ENCODE measurements around the gene ITGB1BP2.
"Not testable (repeated sequence)": the region's sequence is repeated elsewhere in the genome, so short reads cannot be mapped to it uniquely, and the experiment has no call there.

The ITGB1BP2 gene

DNA sequence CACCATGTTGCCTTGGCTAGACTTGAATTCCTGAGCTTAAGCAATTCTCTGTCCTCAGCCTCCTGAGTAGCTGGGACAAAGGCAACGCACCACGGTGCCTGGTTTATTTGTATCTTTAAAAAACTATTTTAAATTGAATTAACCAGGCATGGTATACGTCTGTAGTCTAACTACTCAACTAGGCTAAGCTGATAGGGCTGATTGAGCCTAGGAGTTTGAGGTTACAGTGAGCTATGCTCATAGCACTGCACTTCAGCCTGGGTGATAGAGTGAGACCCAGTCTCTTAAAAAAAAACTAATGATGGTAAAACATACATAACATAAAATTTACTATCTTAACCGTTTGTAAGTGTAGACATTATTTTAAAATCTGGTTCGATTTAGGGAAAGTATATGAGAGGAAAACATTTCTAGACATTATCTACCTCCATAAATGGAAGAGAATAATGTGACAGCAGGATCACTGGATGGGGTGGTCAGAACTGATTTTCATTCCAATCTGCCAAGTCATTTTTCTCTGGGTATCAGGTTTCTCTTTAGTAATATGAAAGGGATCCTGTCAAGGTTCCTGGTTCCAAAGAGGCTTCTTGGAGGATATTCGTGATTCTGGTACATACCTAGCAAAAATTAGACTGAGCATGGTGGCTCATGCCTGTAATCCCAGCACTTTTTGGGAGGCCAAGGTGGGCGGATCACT lies 8.7 kb upstream of the ITGB1BP2 start:
- Mint-ChIP-seq H3K9me3 (no peaks in the 10 kb centered on the region), H3K27ac (no peak overlapping the region), H3K4me1 (peaks cover 17% of the 10 kb centered on the region), H3K27me3 (no peaks in the 10 kb centered on the region), H3K4me3 (no peak overlapping the region), H3K36me3 (peaks cover 2% of the 10 kb centered on the region)

DNA sequence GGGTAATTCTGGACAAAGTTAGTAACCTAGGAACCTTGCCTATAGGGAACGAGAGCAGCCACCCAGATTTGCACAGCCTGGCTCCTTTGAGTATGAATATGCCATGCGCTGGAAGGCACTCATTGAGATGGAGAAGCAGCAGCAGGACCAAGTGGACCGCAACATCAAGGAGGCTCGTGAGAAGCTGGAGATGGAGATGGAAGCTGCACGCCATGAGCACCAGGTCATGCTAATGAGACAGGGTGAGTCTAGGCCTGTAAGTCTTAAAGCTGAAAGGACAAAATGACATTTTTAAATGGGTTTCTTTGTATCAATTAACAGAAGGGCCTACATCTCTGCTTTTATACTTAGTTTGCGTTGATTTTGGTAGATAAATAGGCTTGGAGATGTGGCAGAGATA lies 4.7 kb upstream of the ITGB1BP2 start:
- no peaks in the 10 kb centered on the region for H3K27me3 Mint-ChIP-seq
- H3K9me3 Mint-ChIP-seq: no peaks in the 10 kb centered on the region
- H3K4me1 Mint-ChIP-seq: no peaks in the 10 kb centered on the region
- peaks cover 2% of the 10 kb centered on the region for H3K36me3 Mint-ChIP-seq
- H3K4me3 Mint-ChIP-seq: no peak overlapping the region
- no peak overlapping the region for H3K27ac Mint-ChIP-seq

DNA sequence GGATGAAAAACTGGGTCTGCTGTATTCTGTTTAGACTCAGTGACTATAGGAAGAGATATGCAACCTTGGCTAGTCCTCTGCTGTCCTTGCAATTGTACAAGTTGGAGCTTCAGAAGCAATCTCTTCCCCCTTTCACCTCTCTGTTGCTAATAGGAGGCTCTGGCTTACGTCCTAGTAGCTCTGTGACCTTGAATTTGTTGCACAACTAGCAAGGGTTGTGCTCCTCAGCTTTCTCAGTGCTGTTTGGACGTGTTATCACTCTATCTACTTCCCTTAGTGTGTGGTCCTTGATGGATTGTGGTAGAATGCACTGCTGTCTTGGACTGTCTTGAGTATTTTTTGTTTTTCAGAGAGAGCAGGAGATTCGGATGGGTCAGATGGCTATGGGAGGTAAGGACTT lies 3.4 kb upstream of the ITGB1BP2 start:
- H3K36me3 Mint-ChIP-seq: peaks cover 2% of the 10 kb centered on the region
- H3K27me3 Mint-ChIP-seq: no peaks in the 10 kb centered on the region
- H3K4me1 Mint-ChIP-seq: peaks cover 3% of the 10 kb centered on the region
- no peaks in the 10 kb centered on the region for H3K9me3 Mint-ChIP-seq
- H3K4me3 Mint-ChIP-seq: no peak overlapping the region
- peak overlapping the region; percentile 6 for H3K27ac Mint-ChIP-seq

DNA sequence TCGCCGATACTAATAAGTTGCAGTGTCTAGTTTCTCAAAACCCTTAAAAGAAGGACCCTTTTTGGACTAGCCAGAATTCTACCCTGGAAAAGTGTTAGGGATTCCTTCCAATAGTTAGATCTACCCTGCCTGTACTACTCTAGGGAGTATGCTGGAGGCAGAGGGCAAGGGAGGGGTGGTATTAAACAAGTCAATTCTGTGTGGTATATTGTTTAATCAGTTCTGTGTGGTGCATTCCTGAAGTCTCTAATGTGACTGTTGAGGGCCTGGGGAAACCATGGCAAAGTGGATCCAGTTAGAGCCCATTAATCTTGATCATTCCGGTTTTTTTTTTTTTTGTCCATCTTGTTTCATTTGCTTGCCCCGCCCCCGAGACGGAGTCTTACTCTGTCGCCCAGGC lies 1.5 kb upstream of the ITGB1BP2 start:
- H3K4me3 Mint-ChIP-seq, H3K9me3 Mint-ChIP-seq, H3K27ac Mint-ChIP-seq, H3K36me3 Mint-ChIP-seq, H3K27me3 Mint-ChIP-seq, H3K4me1 Mint-ChIP-seq: not testable (repeated sequence)

DNA sequence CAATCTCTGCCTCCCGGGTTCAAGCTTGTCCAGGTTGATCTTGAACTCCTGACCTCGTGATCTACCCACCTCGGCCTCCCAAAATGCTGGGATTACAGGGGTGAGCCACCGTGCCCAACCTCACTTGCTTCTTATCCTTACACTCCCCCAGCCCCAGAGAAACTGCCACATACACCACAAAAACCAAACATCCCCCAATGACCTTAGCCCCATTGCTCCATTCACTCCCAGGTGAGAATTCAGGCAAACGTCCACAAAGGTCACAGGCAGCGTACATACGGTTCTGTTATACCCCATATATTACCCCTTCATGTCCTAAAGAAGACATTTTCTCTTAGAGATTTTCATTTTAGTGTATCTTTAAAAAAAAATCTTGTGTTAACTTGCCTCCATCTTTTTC lies 1.1 kb upstream of the ITGB1BP2 start:
- peak overlapping the region; percentile 27 for H3K27ac Mint-ChIP-seq
- not testable (repeated sequence) for H3K4me1 Mint-ChIP-seq, H3K27me3 Mint-ChIP-seq, H3K36me3 Mint-ChIP-seq, H3K9me3 Mint-ChIP-seq, H3K4me3 Mint-ChIP-seq

DNA sequence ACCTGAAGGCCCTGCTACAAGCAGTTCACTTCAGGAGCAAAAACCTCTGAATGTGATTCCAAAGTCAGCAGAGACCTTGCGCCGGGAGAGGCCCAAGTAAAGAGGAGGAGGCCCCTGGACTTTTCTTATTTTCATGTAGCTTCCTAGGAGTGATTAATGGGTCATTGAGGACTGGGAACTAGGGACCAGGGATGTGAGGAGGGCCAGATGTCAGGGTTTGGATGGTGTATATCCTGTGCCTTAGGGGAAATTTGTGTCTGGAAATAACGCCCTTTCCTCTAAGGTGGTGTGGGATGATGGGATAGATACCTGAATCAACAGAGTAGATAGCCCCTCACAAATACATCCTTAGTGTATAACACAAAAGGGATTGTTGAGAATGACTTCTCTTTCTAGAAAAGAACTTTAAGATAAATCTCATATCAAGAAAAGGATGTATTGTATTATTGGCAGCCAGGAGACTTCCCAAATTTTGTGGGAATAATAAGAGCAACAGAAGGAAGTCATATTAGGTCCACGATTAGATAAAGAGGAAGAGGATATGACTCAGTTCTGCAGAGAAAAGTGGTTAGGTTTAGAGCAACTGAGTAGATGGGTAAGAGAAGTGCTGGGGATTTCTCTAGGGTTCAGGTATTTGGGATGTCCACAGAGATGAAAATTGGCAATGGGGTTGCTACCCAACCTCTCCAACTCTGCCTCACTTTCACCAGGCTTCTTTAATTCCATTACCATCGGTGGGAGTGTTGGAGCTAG lies 1.1 kb downstream of the ITGB1BP2 start:
- Mint-ChIP-seq H3K4me1 (peaks cover 3% of the 10 kb centered on the region), H3K27ac (no peak overlapping the region), H3K4me3 (no peak overlapping the region), H3K9me3 (no peaks in the 10 kb centered on the region), H3K36me3 (peaks cover 2% of the 10 kb centered on the region), H3K27me3 (no peaks in the 10 kb centered on the region)

DNA sequence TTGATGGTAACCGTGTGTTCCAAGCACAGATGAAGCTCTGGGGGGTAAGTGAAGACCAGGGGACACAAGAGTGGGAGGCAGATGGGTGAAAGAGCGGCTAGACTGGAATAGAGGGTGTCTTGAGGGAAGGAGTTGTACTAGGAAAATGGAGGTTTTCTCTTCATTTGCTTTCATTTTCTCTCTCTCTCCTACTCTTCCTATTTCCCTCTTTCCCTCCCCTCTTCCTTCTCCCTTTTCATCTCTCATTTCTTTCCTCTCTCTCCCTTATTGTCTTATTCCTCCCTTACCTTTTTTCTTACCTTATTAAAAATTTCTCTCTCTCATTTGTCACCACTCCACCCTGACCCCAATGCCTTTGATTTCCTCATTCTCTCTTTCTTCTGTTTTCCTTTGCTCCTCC lies 3.0 kb downstream of the ITGB1BP2 start:
- Mint-ChIP-seq H3K36me3 (peaks cover 2% of the 10 kb centered on the region), H3K27me3 (no peaks in the 10 kb centered on the region), H3K9me3 (no peaks in the 10 kb centered on the region), H3K27ac (no peak overlapping the region), H3K4me1 (peaks cover 3% of the 10 kb centered on the region), H3K4me3 (no peak overlapping the region)

DNA sequence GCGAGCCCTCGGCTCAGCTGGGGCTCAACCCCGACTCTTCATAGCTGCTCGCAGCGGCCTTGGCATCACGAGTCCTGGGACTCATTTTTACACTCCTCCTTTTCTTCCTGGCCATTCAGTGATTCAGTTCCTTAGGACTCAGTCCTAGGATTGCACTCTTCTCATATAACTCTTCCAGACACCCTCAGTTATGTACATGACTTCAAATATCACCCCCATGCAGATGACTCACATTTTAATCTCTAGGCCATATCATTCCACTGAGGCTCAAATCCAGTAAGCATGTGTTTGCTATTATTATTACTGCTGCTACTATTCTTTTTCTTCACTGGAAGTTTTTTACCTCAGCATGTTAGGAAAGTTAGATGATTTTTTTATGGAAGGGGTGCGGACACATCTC lies 14.4 kb downstream of the ITGB1BP2 start:
- Mint-ChIP-seq H3K27me3 (no peaks in the 10 kb centered on the region), H3K4me3 (no peak overlapping the region), H3K27ac (no peak overlapping the region), H3K9me3 (no peaks in the 10 kb centered on the region), H3K4me1 (no peaks in the 10 kb centered on the region), H3K36me3 (peaks cover 2% of the 10 kb centered on the region)

DNA sequence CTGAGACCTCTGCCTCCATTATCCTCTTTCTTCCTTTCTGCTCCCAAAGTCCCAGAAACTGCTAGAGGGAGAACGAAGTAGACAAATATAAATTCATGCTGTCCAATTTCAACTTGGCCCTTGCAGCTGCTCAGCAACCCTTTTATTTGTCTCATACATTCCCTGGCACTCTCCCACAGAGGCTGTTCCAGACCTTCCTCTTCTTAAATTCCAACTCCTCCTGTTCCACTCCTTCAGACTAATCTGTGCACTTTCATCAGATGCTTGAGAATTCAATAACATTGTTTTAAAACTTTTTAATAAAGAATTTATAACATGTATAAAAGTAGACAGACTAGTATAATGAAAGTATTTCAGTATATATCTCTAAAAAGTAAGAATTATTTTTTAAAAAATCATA lies 15.4 kb downstream of the ITGB1BP2 start:
- H3K27ac Mint-ChIP-seq, H3K27me3 Mint-ChIP-seq, H3K4me3 Mint-ChIP-seq, H3K9me3 Mint-ChIP-seq, H3K36me3 Mint-ChIP-seq, H3K4me1 Mint-ChIP-seq: not testable (repeated sequence)

DNA sequence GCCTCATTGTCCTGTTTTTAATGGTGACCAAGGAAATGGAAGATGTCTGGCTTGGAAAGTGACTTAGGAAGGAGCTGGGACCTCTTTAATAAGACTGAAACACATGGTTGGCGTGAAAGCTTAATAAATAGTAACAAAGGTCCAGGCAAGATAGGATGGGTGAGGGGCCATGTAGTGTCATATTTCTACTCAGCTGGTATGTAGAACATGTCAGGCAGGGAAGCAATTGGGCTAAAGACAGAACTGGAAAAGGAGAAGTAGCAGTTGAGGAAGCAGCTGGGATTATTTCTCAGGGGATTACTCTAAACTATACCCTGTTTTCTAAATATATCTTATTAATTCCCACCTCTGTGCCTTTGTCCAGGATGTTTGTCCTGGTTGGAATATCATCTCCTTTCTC lies 18.6 kb downstream of the ITGB1BP2 start:
- H3K4me3 Mint-ChIP-seq: no peak overlapping the region
- no peaks in the 10 kb centered on the region for H3K4me1 Mint-ChIP-seq
- no peaks in the 10 kb centered on the region for H3K9me3 Mint-ChIP-seq
- no peak overlapping the region for H3K27ac Mint-ChIP-seq
- peaks cover 2% of the 10 kb centered on the region for H3K36me3 Mint-ChIP-seq
- no peaks in the 10 kb centered on the region for H3K27me3 Mint-ChIP-seq

DNA sequence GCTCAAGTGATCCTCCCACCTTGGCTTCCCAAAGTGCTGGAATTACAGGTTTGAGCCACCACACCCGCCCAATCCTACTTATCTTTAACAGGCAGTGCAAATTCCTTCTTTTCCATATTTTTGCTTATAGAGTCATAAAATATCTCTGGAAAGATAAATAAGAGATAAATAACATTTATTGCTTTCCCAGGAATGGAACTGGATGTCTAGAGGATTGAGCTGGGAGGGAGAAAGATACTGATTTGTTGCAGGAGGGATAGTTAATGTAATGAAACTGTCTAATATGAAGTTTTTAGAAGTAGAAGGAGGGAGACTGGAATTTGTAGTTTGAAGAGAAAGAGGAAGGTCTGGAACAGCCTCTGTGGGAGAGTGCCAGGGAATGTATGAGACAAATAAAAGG lies 20.2 kb downstream of the ITGB1BP2 start:
- Mint-ChIP-seq H3K27me3 (no peaks in the 10 kb centered on the region), H3K36me3 (peaks cover 4% of the 10 kb centered on the region), H3K4me1 (no peaks in the 10 kb centered on the region), H3K9me3 (no peaks in the 10 kb centered on the region), H3K27ac (no peak overlapping the region), H3K4me3 (no peak overlapping the region)

DNA sequence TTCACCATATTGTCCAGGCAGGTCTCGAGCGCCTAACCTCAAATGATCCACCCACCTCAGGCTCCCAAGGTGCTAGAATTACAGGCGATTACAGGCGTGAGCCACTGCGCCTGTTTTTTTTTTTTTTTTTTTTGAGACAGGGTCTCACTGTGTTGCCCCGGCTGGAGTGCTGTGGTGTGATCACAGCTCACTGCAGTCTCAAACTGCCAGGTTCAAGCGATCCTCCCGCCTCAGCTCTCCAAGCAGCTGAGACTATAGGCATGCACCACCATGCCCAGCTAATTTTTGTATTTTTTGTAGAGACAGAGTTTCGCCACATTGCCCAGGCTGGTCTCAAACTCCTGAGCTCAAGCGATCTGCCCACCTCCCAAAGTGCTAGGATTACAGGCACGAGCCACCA lies 22.9 kb downstream of the ITGB1BP2 start:
- H3K9me3 Mint-ChIP-seq, H3K27ac Mint-ChIP-seq, H3K27me3 Mint-ChIP-seq, H3K36me3 Mint-ChIP-seq, H3K4me1 Mint-ChIP-seq, H3K4me3 Mint-ChIP-seq: not testable (repeated sequence)

DNA sequence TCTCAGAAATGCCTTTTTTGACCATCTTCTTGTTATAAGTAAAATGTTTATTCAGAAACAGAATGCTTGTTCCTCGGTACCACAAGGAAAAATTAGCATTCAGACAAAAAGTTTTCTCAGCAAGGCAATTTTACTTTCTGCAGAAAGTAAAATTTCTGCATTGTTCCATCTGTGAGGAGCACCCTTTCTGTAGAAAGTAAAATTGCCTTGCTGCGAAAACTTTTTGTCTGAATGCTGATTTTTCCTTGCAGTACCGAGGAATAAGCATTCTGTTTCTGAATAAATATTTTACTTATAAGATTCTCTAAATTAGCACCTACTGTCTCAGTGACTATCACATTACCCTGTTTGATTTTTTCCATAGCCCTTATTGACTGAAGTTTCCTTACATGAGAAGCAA lies 24.8 kb downstream of the ITGB1BP2 start:
- H3K27ac Mint-ChIP-seq: no peak overlapping the region
- no peaks in the 10 kb centered on the region for H3K27me3 Mint-ChIP-seq
- H3K9me3 Mint-ChIP-seq: no peaks in the 10 kb centered on the region
- H3K36me3 Mint-ChIP-seq: peaks cover 8% of the 10 kb centered on the region
- no peak overlapping the region for H3K4me3 Mint-ChIP-seq
- H3K4me1 Mint-ChIP-seq: no peaks in the 10 kb centered on the region

DNA sequence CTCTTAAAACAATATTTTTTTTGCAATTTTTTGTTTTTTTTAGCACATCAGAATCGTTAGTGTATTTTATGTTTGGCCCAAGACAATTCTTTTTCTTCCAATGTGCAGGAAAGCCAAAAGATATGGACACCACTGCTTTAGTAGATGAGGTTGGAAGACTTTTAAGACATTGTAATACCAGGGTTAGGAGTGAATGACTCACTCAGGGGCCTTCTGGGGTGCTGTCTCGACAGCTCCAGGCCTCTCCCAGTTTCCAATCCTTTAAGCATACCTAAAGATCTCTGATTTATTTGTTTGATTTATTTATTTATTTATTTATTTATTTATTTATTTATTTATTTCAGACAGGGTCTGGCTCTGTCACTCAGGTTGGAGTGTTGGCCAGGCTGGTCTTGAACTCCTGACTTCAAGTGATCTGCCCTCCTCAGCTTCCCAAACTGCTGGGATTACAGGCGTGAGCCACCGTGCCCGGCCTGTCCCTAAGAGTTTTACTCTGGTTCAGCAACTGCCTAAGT lies 47.7 kb downstream of the ITGB1BP2 start:
- H3K27ac Mint-ChIP-seq, H3K4me1 Mint-ChIP-seq: not testable (repeated sequence)

DNA sequence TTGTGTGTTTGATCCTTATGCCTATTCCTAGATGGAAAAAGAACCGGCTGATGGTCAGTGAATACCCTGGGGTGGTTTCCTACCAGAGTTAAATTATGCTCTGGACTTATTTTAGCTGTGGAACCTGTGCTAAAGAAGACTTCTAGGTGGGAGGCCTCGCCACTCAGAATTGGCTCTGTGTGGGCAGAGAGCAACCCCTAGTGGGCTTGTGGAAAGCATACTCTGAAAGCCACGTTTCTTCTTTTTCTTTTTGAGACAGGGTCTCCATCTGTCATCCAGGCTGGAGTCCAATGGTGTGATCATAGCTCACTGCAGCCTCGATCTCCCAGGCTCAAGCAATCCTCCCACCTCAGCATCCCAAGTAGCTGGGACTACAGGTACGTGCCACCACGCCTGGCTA lies 48.3 kb downstream of the ITGB1BP2 start:
- H3K4me1 Mint-ChIP-seq, H3K27me3 Mint-ChIP-seq, H3K36me3 Mint-ChIP-seq, H3K9me3 Mint-ChIP-seq, H3K27ac Mint-ChIP-seq, H3K4me3 Mint-ChIP-seq: not testable (repeated sequence)

More for the DNA sequence above, 47.7 kb downstream of the ITGB1BP2 start:
- not testable (repeated sequence) for H3K9me3 Mint-ChIP-seq, H3K27me3 Mint-ChIP-seq, H3K36me3 Mint-ChIP-seq, H3K4me3 Mint-ChIP-seq

DNA sequence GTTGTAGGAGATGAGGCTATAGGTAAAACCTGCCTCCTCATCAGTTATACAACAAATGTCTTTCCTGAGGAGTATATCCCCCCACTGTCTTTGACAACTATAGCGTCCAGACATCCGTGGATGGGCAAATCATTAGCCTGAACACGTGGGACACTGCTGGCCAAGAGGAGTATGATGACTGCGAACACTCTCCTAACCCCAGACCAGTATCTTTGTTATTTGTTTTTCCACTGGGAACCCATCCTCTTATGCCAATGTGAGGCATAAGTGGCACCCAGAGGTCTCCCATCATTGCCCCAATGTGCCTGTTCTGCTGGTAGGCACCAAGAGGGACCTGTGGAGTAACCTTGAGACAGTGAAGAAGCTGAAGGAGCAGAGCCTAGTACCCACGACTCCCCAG lies 50.9 kb downstream of the ITGB1BP2 start:
- H3K27me3 Mint-ChIP-seq, H3K4me1 Mint-ChIP-seq, H3K4me3 Mint-ChIP-seq, H3K27ac Mint-ChIP-seq, H3K9me3 Mint-ChIP-seq, H3K36me3 Mint-ChIP-seq: not testable (repeated sequence)

Data from activated naive CD4-positive, alpha-beta T cell treated with anti-CD3 and anti-CD28 coated beads, Interleukin-2, amount 50 U/mL, for 24 hours (primary cell).